HCT116 (cell line): ENCODE data around the gene RNF166. TPM values are rescaled to one million over a fixed set of nuclear protein-coding genes. Genes with fewer than 3 reads are reported as not detected.
A peak's percentile ranks its signal among the peaks of the same experiment; 100 is the strongest.

Experiments
- ATAC-seq: fragments of 200-7000 bp; cut with Tn5 transposase; 2 replicates; pipeline ENCODE4 v1.9.1; 2020; ENCODE audit warnings: mild to moderate bottlenecking, moderate library complexity
- BruUV-seq: library from RNA; stranded (reverse); fragments of 400-500 nt; replicated peaks from 2 replicates; lab custom pipeline; 2021; lab: Mats Ljungman, UMichigan
- CTCF ChIA-PET: fragments of 300-600 bp; sonication (Branson Sonifier 250); formaldehyde crosslinking; loops from one replicate; lab custom pipeline; 2021; ENCODE audit warnings: antibody characterized with exemption; lab: Charles Lee
- POLR2A ChIA-PET: fragments of 300-600, 350-600 bp; sonication (Branson Sonifier 250); formaldehyde crosslinking; loops from one replicate; lab custom pipeline; 2021; ENCODE audit warnings: antibody characterized with exemption; lab: Charles Lee
- RAD21 ChIA-PET, 2 experiments: fragments of 300-600 bp; sonication (Branson Sonifier 250); formaldehyde crosslinking; loops; one replicate each; lab custom pipeline; 2023; ENCODE audit warnings: low total read pairs in 2 of 2; ENCODE audit not compliant: uncharacterized antibody in 2 of 2, unreplicated experiment in 2 of 2, low non-redundant PET in 1 of 2; lab: Charles Lee
- DNase-seq: peaks from one replicate; pipeline ENCODE4 v3.0.0-alpha.2; 2010; ENCODE audit warnings: low read depth, low spot score
- H2AFZ ChIP-seq: fragments of 200-600 bp; shearing (Covaris generic), sonication (generic); 2 replicates; pipeline ENCODE4 v1.6.1; 2017; ENCODE audit warnings: low read depth, mixed run types, mixed read lengths, antibody characterized with exemption, low read length; ENCODE audit not compliant: poor library complexity, severe bottlenecking
- H3K27ac ChIP-seq: 2 replicates; pipeline ENCODE4 v1.5.1; 2012; ENCODE audit warnings: low read depth, low read length
- H3K27me3 ChIP-seq: fragments of 200-600 bp; sonication (generic); 2 replicates; pipeline ENCODE4 v1.6.1; 2016; ENCODE audit warnings: mixed run types, low read length, mixed read lengths; ENCODE audit not compliant: insufficient read depth
- H3K36me3 ChIP-seq, 2 experiments: fragments of 200-500 bp in 1 of 2; fragments of 200-600 bp in 1 of 2; sonication (Bioruptor generic) in 1 of 2; sonication (generic) in 1 of 2; 2 replicates each; pipeline versions ENCODE4 v1.5.1 to v1.6.1; 2014 to 2016; ENCODE audit warnings: low read length in 2 of 2, inconsistent platforms in 1 of 2, mixed read lengths in 1 of 2, mixed run types in 1 of 2; ENCODE audit not compliant: insufficient read depth in 2 of 2, control insufficient read depth in 1 of 2
- H3K4me1 ChIP-seq, 2 experiments: fragments of 200-600 bp in 1 of 2; sonication (generic) in 1 of 2; 2 replicates each; pipeline versions ENCODE4 v1.5.1 to v1.6.1; 2012 to 2017; ENCODE audit warnings: low read length in 2 of 2, inconsistent platforms in 1 of 2, mild to moderate bottlenecking in 1 of 2, mixed read lengths in 1 of 2, mixed run types in 1 of 2, moderate library complexity in 1 of 2; ENCODE audit not compliant: insufficient read depth in 2 of 2, control insufficient read depth in 1 of 2
- H3K4me2 ChIP-seq: fragments of 200-600 bp; sonication (generic); 2 replicates; pipeline ENCODE4 v1.6.1; 2017; ENCODE audit warnings: mixed run types, low read length, mixed read lengths
- H3K4me3 ChIP-seq, 2 experiments: fragments of 200-600 bp in 1 of 2; sonication (generic) in 1 of 2; replicated peaks in 1 of 2; 2 replicates each; pipeline ENCODE4 v1.5.1; 2011 to 2016; ENCODE audit warnings: low read length in 2 of 2, control low read depth in 1 of 2, low read depth in 1 of 2, mild to moderate bottlenecking in 1 of 2, mixed read lengths in 1 of 2, mixed run types in 1 of 2
- H3K79me2 ChIP-seq: fragments of 200-600 bp; sonication (generic); 2 replicates; pipeline ENCODE4 v1.6.1; 2017; ENCODE audit warnings: mild to moderate bottlenecking, mixed run types, low read length, moderate library complexity, mixed read lengths; ENCODE audit not compliant: insufficient read depth
- H3K9ac ChIP-seq: fragments of 200-600 bp; sonication (generic); 2 replicates; pipeline ENCODE4 v1.6.1; 2016; ENCODE audit warnings: low read length, mixed read lengths
- H3K9me2 ChIP-seq: fragments of 200-600 bp; sonication (generic), shearing (Covaris generic); 2 replicates; pipeline ENCODE4 v1.6.1; 2017; ENCODE audit warnings: mixed run types, mild to moderate bottlenecking, moderate library complexity; ENCODE audit not compliant: insufficient read depth
- H3K9me3 ChIP-seq, 2 experiments: fragments of 200-500 bp in 1 of 2; fragments of 200-600 bp in 1 of 2; sonication (Bioruptor generic) in 1 of 2; sonication (generic) in 1 of 2; 2 replicates each; pipeline ENCODE4 v1.6.1; 2014 to 2017; ENCODE audit warnings: low read length in 2 of 2, mixed read lengths in 2 of 2, inconsistent platforms in 1 of 2, low read depth in 1 of 2, mild to moderate bottlenecking in 1 of 2, mixed run types in 1 of 2, moderate library complexity in 1 of 2; ENCODE audit not compliant: control insufficient read depth in 1 of 2, insufficient read depth in 1 of 2
- H4K20me1 ChIP-seq: fragments of 200-600 bp; sonication (generic), shearing (Covaris generic); 2 replicates; pipeline ENCODE4 v1.6.1; 2017; ENCODE audit warnings: mixed run types, mild to moderate bottlenecking, moderate library complexity; ENCODE audit not compliant: insufficient read depth
- ATF3 ChIP-seq: IDR thresholded peaks from 2 replicates; pipeline ENCODE4 v1.6.1; 2012
- CBX3 ChIP-seq: IDR thresholded peaks from 2 replicates; pipeline ENCODE4 v1.6.1; 2012; ENCODE audit warnings: low read depth
- CTCF ChIP-seq, 3 experiments: fragments of 200-600 bp in 1 of 3; sonication (generic) in 1 of 3; IDR thresholded peaks in 2 of 3; conservative IDR thresholded peaks in 1 of 3; 2 replicates each; pipeline ENCODE4 v1.5.1; 2012 to 2017; ENCODE audit warnings: low read depth in 2 of 3, low read length in 2 of 3, antibody characterized with exemption in 1 of 3, borderline replicate concordance in 1 of 3, control low read depth in 1 of 3, mild to moderate bottlenecking in 1 of 3, mixed read lengths in 1 of 3, mixed run types in 1 of 3, moderate library complexity in 1 of 3; ENCODE audit not compliant: insufficient read depth in 1 of 3
- EGR1 ChIP-seq: IDR thresholded peaks from 2 replicates; pipeline ENCODE4 v1.6.1; 2012; ENCODE audit warnings: low read depth
- ELF1 ChIP-seq: IDR thresholded peaks from 2 replicates; pipeline ENCODE4 v1.6.1; 2012; ENCODE audit warnings: low read depth, borderline replicate concordance
- EZH2 ChIP-seq: fragments of 200-600 bp; sonication (generic); IDR thresholded peaks from 2 replicates; pipeline ENCODE4 v1.6.1; 2017; ENCODE audit warnings: antibody characterized with exemption, mixed run types
- EZH2phosphoT487 ChIP-seq: fragments of 200-600 bp; IDR thresholded peaks from 2 replicates; pipeline ENCODE4 v1.6.1; 2018; ENCODE audit warnings: antibody characterized with exemption, borderline replicate concordance
- FOSL1 ChIP-seq: IDR thresholded peaks from 2 replicates; pipeline ENCODE4 v1.6.1; 2012; ENCODE audit warnings: low read depth
- JUND ChIP-seq: IDR thresholded peaks from 2 replicates; pipeline ENCODE4 v1.6.1; 2012
- MAX ChIP-seq: IDR thresholded peaks from 2 replicates; pipeline ENCODE4 v1.6.1; 2012
- POLR2A ChIP-seq: IDR thresholded peaks from 2 replicates; pipeline ENCODE4 v1.7.0; 2011; ENCODE audit warnings: borderline replicate concordance; ENCODE audit not compliant: insufficient read depth, insufficient read length; ENCODE audit errors: extremely low read depth
- POLR2AphosphoS5 ChIP-seq: IDR thresholded peaks from 2 replicates; pipeline ENCODE4 v1.6.1; 2011; ENCODE audit warnings: mild to moderate bottlenecking, low read depth, low read length, moderate library complexity
- SIN3A ChIP-seq: IDR thresholded peaks from 2 replicates; pipeline ENCODE4 v1.6.1; 2012; ENCODE audit warnings: low read depth
- TCF7L2 ChIP-seq: IDR thresholded peaks from 2 replicates; pipeline ENCODE4 v1.7.0; 2011; ENCODE audit warnings: borderline replicate concordance, inconsistent platforms; ENCODE audit not compliant: insufficient read depth, insufficient read length; ENCODE audit errors: extremely low read depth
- YY1 ChIP-seq: IDR thresholded peaks from 2 replicates; pipeline ENCODE4 v1.6.1; 2011; ENCODE audit warnings: low read length, low read depth, moderate library complexity, mild to moderate bottlenecking; ENCODE audit not compliant: insufficient replicate concordance; ENCODE audit errors: extremely low read depth
- ZFX ChIP-seq: fragments of 450-650 bp; IDR thresholded peaks from 2 replicates; pipeline ENCODE4 v1.6.1; 2017
- ZNF274 ChIP-seq: fragments of 200-500 bp; sonication (Bioruptor generic); IDR thresholded peaks from 2 replicates; pipeline ENCODE4 v1.6.1; 2014; ENCODE audit warnings: mild to moderate bottlenecking, low read depth, low read length, inconsistent platforms
- intact Hi-C: fragments of 100-400 bp; cut with micrococcal nuclease; formaldehyde crosslinking; loops from 2 replicates; pipeline ENCODE4 v1.10.0; 2022
- total RNA-seq: library from RNA; stranded (reverse); gene quantifications from one replicate; pipeline ENCODE4 v1.2.1, GENCODE V29; 2021; ENCODE audit not compliant: unreplicated experiment

RNF166 gene
- total RNA-seq, 1 experiment from 2014 or later = 39.4 TPM

- Histone ChIP-seq H3K9me2 (no peaks in the 10 kb centered on the region), H3K9me3 (no peaks in the 10 kb centered on the region), H3K79me2 (peaks cover 94% of the 10 kb centered on the region), H3K4me1 (peaks cover 0 to 15% of the 10 kb centered on the region in 2 experiments; a peak in 1 of 4 replicates), H3K27me3 (no peaks in the 10 kb centered on the region), H3K27ac (no peak overlapping the region; the same call in 1 of the 2 replicates), H3K9ac (no peak overlapping the region), H3K36me3 (peaks cover 2 to 11% of the 10 kb centered on the region in 2 experiments; a peak in 2 of 4 replicates), H3K4me3 (no peak overlapping the region), H2AFZ (no peak overlapping the region), H4K20me1 (peaks cover 16% of the 10 kb centered on the region; the same call in 1 of the 2 replicates), H3K4me2 (no peak overlapping the region)
- ChIA-PET RAD21 (no interaction called here), POLR2A (no interaction called here), CTCF (interaction anchor here (3.1 kb wide), 1 partner anchor 17 kb away, joined by 11 read pairs; no protein-coding TSS in a partner anchor)
- TF ChIP-seq ZFX (peak; percentile 18; the same call in 1 of the 2 replicates), ZNF274 (no peak)
- ATAC-seq = no peak
- intact Hi-C loops = no loop called here
- DNase-seq = no peak
- no TSS peak for BruUV-seq
These were observed 48.1 kb upstream of the RNF166 start for GRCh38 chr16:88754109-88754911.

- peaks cover 90% of the 10 kb centered on the region for H3K79me2 ChIP-seq
- TF ChIP-seq POLR2A (no peak), JUND (no peak), EZH2 (no peak), EGR1 (no peak), SIN3A (no peak), EZH2phosphoT487 (no peak), FOSL1 (no peak), CTCF (IDR thresholded peaks at IDR 0.05 in 2 of 3, conservative IDR thresholded peaks at IDR 0.05 in 1 of 3; ENCODE audit: borderline replicate concordance in 1 of 3, insufficient read depth in 1 of 3, low read depth in 2 of 3, low read length in 2 of 3) (no peak), POLR2AphosphoS5 (no peak), ATF3 (no peak), ZNF274 (no peak), TCF7L2 (no peak), ELF1 (no peak), MAX (no peak), YY1 (no peak), ZFX (no peak), CBX3 (no peak)
- H3K9me3 ChIP-seq = no peaks in the 10 kb centered on the region
- no peak overlapping the region for H2AFZ ChIP-seq
- H3K36me3 ChIP-seq = peaks cover 2 to 11% of the 10 kb centered on the region in 2 experiments; a peak in 2 of 4 replicates
- no peaks in the 10 kb centered on the region for H3K27me3 ChIP-seq
- H3K27ac ChIP-seq = no peak overlapping the region
- ChIA-PET CTCF (interaction anchor here (3.1 kb wide), 1 partner anchor 16 kb away, joined by 11 read pairs; no protein-coding TSS in a partner anchor), POLR2A (no interaction called here), RAD21 (no interaction called here)
- no peak for DNase-seq
- H3K4me2 ChIP-seq = no peak overlapping the region
- no peak for ATAC-seq
- no peak overlapping the region for H3K4me3 ChIP-seq
- intact Hi-C loops = no loop called here
- H3K9me2 ChIP-seq = no peaks in the 10 kb centered on the region
- no peak overlapping the region for H3K9ac ChIP-seq
- peaks cover 0 to 12% of the 10 kb centered on the region in 2 experiments; a peak in 2 of 4 replicates for H3K4me1 ChIP-seq
- H4K20me1 ChIP-seq = peaks cover 16% of the 10 kb centered on the region; the same call in 1 of the 2 replicates
- BruUV-seq = no TSS peak
These were observed 47.4 kb upstream of the RNF166 start for GRCh38 chr16:88753602-88754001.
